ENCODE measurements around the gene CATSPERD.
"Not testable (repeated sequence)": the region's sequence is repeated elsewhere in the genome, so short reads cannot be mapped to it uniquely, and the experiment has no call there.

CATSPERD gene

DNA sequence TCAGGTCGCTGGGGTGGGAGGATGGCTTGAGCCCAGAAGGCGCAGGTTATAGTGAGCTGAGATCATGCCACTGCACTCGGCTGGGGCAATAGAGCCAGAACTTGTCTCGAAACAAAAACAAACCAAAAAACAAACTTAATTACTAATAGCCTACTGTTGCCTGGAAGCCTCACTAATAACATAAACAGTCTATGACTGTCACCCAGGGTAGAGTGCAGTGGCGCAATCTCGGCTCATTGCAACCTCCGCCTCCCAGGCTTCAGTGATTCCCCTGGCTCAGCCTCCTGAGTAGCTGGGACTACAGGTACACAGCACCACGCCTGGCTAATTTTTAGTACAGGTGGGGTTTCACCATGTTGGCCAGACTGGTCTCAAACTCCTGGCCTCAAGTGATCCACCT is 18.0 kb downstream of the CATSPERD start:
- TF ChIP-seq, protein P1, sequence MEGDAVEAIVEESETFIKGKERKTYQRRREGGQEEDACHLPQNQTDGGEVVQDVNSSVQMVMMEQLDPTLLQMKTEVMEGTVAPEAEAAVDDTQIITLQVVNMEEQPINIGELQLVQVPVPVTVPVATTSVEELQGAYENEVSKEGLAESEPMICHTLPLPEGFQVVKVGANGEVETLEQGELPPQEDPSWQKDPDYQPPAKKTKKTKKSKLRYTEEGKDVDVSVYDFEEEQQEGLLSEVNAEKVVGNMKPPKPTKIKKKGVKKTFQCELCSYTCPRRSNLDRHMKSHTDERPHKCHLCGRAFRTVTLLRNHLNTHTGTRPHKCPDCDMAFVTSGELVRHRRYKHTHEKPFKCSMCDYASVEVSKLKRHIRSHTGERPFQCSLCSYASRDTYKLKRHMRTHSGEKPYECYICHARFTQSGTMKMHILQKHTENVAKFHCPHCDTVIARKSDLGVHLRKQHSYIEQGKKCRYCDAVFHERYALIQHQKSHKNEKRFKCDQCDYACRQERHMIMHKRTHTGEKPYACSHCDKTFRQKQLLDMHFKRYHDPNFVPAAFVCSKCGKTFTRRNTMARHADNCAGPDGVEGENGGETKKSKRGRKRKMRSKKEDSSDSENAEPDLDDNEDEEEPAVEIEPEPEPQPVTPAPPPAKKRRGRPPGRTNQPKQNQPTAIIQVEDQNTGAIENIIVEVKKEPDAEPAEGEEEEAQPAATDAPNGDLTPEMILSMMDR (IDR thresholded peaks at IDR 0.05; ENCODE audit: insufficient read depth, missing control alignments) = no peak
- DNase-seq (ENCODE audit: insufficient read length, low spot score) = no peak

DNA sequence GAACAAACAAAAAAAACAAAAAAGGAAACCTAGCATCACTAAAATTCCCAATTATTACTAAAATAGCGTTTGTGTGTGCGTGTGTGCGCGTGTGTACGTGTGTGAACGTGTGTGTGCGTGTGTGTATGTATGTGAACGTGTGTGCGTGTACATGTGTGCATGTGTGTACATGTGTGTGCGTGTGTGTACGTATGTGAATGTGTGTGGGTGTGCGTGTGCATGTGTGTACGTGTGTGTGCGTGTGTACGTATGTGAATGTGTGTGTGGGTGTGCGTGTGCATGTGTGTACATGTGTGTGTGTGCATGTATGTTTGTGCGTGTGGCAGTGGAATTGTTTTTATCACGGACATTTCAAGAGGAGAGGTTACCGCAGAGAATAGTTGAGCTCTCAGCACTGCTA is 21.6 kb downstream of the CATSPERD start:
- FAIRE-seq (no peak), DNase-seq (ENCODE audit: insufficient read length, low spot score) (no peak)
- TF ChIP-seq, protein P1 (IDR thresholded peaks at IDR 0.05; ENCODE audit: insufficient read depth, missing control alignments) = no peak

More for the DNA sequence above, 18.0 kb downstream of the CATSPERD start:
- FAIRE-seq = no peak

DNA sequence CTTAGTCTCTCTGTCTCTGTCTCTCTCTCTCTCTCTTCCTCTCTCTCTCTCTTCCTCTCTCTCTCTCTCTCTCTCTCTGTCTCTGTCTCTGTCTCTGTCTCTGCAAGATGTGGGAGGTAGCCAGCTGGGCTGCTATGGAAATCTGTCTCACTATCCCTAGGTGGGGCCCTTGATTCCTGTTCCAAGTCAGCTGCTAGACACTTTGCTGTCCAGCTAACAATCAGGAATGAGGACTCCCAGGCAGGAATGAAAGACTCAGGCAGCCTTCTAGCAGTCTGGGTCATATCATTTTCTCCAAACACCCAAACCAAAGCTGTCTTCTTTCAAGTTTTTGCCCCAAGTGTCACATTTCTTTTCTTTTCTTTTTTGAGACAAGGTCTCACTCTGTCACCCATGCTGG is 23.2 kb downstream of the CATSPERD start:
- TF ChIP-seq, protein P1 (IDR thresholded peaks at IDR 0.05; ENCODE audit: insufficient read depth, missing control alignments) = no peak
- FAIRE-seq = no peak
- DNase-seq (ENCODE audit: insufficient read length, low spot score) = no peak

DNA sequence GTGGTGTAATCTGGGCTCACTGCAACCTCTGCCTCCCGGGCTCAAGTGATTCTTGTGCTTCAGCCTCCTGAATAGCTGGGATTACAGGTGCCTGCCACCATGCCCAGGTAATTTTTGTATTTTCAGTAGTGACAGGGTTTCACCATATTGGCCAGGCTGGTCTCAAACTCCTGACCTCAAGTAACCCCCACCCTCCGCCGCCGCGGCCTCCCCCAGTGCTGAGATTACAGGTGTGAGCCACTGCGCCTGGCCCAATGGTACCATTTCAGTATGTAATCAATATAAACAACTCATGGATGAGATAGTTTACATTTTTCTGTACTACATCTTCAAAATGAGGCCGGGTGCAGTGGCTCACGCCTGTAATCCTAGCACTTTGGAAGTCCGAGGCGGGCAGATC is 24.6 kb downstream of the CATSPERD start:
- DNase-seq (ENCODE audit: insufficient read length, low spot score); FAIRE-seq: not testable (repeated sequence)

DNA sequence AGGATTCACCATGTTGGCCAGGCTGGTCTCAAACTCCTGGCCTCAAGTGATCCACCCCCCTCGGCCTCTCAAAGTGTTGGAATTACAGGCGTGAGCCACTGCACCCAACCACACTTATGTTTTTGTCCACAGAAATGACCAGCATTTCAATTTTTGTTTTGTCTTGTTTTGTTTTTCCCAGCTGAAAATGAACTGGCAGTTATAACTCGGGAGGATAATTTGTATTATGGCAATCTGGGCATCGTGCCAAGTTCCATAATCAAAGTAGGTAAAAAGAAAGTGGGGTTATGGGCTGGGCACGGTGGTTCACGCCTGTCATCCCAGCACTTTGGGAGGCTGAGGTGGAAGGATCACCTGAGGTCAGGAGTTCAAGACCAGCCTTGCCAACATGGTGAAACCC is 28.5 kb downstream of the CATSPERD start:
- not testable (repeated sequence) for DNase-seq (ENCODE audit: insufficient read length, low spot score); FAIRE-seq

DNA sequence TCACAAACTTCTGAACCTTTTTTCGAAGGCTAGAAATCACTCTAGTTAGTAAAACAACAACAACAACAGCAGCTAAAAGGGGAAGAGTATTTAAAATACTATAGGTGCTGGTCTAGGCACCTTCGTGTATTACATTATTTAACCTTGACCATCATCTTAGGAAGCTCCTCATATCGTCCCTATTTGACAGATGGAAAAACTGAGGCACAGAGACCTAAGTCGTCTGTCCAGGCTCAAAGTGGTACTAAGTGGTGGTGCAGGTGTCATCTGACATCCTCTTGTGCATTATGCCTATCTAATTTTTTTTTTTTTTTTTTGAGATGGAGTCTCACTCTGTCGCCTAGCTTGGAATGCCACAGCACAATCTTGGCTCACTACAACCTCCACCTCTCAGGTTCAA is 29.1 kb downstream of the CATSPERD start:
- TF ChIP-seq, protein P1 (IDR thresholded peaks at IDR 0.05; ENCODE audit: insufficient read depth, missing control alignments) = no peak
- FAIRE-seq = no peak
- no peak for DNase-seq (ENCODE audit: insufficient read length, low spot score)

DNA sequence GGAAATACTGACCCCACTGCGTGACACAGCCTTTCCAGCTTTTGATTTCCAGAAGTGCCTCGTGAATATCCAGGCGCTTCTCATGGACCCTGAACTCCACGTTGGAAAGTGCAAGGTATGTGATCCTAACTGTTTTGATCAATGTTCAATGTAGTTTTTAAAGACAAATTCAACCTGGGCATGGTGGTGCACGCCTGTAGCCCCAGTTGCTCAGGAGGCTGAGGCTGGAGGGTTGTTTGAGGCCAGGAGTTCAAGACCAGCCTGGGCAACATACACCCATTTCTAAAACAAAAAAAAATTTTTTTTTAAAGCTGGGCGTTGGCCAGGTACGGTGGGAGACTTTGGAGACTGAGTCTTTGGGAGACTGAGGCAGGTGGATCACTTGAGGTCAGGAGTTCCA is 31.3 kb downstream of the CATSPERD start:
- FAIRE-seq (no peak), DNase-seq (ENCODE audit: insufficient read length, low spot score) (no peak)
- TF ChIP-seq, protein P1 (IDR thresholded peaks at IDR 0.05; ENCODE audit: insufficient read depth, missing control alignments) = no peak

DNA sequence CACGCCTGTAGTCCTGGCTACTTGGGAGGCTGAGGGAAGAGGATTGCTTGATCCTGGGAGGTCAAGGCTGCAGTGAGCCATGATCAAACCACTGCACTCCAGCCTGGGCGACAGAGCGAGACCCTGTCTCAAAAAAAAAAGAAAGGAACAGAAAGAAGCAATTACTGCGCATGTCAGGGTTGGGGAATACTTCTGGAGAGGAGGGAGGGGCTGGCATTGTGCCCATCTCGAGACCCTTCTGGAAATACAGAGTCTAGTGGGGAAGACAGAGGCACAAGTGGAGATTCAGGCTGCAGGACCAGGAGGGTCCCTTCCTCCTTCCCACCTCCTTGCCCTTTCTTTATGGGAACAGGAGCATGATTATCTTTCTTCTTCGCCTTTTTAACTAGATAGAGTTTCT is 33.3 kb downstream of the CATSPERD start:
- no peak for FAIRE-seq
- TF ChIP-seq, protein P1 (IDR thresholded peaks at IDR 0.05; ENCODE audit: insufficient read depth, missing control alignments) = no peak
- DNase-seq (ENCODE audit: insufficient read length, low spot score) = no peak
